ENCODE measurements around the gene VSNL1.

DNA sequence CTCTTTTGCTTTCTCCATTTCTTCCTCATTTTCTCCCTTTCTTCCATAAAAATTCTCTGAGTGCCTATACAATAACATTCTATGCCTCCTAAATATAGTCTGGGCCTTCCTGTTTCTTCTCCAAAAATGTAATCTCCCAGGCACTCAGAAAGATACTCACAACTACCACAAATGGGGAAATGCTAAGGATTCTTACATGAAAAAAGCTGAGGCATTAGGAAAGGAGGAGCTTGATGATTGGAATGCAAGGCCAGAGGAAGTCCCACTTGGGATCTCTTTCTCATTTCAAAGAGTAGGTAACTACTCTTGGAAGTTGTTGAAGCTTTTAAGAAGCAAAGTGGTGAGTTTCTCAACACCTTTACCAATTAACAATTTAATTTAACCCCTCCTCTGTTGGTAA, 3.4 kb downstream of the VSNL1 start:
- no peak for TF ChIP-seq ZNF571 (tag by site-specific recombination; IDR thresholded peaks at IDR 0.05)
- no peak for TF ChIP-seq ZNF660 (tag by site-specific recombination; IDR thresholded peaks at IDR 0.05)
- TF ChIP-seq ZNF610 (tag by site-specific recombination; IDR thresholded peaks at IDR 0.05; ENCODE audit: borderline replicate concordance): no peak
- no peak for TF ChIP-seq ZSCAN23 (tag by site-specific recombination; IDR thresholded peaks at IDR 0.05)
- no peak for TF ChIP-seq TRIM28 (IDR thresholded peaks at IDR 0.05; ENCODE audit: borderline replicate concordance, low read length)
- TF ChIP-seq, protein P1, sequence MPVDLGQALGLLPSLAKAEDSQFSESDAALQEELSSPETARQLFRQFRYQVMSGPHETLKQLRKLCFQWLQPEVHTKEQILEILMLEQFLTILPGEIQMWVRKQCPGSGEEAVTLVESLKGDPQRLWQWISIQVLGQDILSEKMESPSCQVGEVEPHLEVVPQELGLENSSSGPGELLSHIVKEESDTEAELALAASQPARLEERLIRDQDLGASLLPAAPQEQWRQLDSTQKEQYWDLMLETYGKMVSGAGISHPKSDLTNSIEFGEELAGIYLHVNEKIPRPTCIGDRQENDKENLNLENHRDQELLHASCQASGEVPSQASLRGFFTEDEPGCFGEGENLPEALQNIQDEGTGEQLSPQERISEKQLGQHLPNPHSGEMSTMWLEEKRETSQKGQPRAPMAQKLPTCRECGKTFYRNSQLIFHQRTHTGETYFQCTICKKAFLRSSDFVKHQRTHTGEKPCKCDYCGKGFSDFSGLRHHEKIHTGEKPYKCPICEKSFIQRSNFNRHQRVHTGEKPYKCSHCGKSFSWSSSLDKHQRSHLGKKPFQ (tag by site-specific recombination; IDR thresholded peaks at IDR 0.05): no peak
- TF ChIP-seq, protein P2, sequence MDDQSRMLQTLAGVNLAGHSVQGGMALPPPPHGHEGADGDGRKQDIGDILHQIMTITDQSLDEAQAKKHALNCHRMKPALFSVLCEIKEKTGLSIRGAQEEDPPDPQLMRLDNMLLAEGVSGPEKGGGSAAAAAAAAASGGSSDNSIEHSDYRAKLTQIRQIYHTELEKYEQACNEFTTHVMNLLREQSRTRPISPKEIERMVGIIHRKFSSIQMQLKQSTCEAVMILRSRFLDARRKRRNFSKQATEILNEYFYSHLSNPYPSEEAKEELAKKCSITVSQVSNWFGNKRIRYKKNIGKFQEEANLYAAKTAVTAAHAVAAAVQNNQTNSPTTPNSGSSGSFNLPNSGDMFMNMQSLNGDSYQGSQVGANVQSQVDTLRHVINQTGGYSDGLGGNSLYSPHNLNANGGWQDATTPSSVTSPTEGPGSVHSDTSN (CRISPR knock-in tag; IDR thresholded peaks at IDR 0.05): no peak
- TF ChIP-seq, protein P3, sequence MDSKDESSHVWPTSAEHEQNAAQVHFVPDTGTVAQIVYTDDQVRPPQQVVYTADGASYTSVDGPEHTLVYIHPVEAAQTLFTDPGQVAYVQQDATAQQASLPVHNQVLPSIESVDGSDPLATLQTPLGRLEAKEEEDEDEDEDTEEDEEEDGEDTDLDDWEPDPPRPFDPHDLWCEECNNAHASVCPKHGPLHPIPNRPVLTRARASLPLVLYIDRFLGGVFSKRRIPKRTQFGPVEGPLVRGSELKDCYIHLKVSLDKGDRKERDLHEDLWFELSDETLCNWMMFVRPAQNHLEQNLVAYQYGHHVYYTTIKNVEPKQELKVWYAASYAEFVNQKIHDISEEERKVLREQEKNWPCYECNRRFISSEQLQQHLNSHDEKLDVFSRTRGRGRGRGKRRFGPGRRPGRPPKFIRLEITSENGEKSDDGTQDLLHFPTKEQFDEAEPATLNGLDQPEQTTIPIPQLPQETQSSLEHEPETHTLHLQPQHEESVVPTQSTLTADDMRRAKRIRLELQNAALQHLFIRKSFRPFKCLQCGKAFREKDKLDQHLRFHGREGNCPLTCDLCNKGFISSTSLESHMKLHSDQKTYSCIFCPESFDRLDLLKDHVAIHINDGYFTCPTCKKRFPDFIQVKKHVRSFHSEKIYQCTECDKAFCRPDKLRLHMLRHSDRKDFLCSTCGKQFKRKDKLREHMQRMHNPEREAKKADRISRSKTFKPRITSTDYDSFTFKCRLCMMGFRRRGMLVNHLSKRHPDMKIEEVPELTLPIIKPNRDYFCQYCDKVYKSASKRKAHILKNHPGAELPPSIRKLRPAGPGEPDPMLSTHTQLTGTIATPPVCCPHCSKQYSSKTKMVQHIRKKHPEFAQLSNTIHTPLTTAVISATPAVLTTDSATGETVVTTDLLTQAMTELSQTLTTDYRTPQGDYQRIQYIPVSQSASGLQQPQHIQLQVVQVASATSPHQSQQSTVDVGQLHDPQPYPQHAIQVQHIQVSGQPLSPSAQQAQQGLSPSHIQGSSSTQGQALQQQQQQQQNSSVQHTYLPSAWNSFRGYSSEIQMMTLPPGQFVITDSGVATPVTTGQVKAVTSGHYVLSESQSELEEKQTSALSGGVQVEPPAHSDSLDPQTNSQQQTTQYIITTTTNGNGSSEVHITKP (tag by site-specific recombination; IDR thresholded peaks at IDR 0.05): no peak
- no peak for TF ChIP-seq YY1 (tag by site-specific recombination; IDR thresholded peaks at IDR 0.05)
- TF ChIP-seq, protein P4, sequence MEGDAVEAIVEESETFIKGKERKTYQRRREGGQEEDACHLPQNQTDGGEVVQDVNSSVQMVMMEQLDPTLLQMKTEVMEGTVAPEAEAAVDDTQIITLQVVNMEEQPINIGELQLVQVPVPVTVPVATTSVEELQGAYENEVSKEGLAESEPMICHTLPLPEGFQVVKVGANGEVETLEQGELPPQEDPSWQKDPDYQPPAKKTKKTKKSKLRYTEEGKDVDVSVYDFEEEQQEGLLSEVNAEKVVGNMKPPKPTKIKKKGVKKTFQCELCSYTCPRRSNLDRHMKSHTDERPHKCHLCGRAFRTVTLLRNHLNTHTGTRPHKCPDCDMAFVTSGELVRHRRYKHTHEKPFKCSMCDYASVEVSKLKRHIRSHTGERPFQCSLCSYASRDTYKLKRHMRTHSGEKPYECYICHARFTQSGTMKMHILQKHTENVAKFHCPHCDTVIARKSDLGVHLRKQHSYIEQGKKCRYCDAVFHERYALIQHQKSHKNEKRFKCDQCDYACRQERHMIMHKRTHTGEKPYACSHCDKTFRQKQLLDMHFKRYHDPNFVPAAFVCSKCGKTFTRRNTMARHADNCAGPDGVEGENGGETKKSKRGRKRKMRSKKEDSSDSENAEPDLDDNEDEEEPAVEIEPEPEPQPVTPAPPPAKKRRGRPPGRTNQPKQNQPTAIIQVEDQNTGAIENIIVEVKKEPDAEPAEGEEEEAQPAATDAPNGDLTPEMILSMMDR (tag by site-specific recombination; IDR thresholded peaks at IDR 0.05): no peak

All from HEK293 (cell line).